Measurements from ENCODE around the gene IL10RB. TPM values are rescaled to one million over a fixed set of nuclear protein-coding genes. Genes with fewer than 3 reads are reported as not detected.
A peak's percentile ranks its signal among the peaks of the same experiment; 100 is the strongest.

IL10RB gene
- total and polyA plus RNA-seq, 10 of the 15 experiments (the other 5 are each of a cell fraction or from before 2014, with no cell fraction given), result 15.0 to 55.1 (median 34.9) TPM

- TF ChIP-seq, protein P1, sequence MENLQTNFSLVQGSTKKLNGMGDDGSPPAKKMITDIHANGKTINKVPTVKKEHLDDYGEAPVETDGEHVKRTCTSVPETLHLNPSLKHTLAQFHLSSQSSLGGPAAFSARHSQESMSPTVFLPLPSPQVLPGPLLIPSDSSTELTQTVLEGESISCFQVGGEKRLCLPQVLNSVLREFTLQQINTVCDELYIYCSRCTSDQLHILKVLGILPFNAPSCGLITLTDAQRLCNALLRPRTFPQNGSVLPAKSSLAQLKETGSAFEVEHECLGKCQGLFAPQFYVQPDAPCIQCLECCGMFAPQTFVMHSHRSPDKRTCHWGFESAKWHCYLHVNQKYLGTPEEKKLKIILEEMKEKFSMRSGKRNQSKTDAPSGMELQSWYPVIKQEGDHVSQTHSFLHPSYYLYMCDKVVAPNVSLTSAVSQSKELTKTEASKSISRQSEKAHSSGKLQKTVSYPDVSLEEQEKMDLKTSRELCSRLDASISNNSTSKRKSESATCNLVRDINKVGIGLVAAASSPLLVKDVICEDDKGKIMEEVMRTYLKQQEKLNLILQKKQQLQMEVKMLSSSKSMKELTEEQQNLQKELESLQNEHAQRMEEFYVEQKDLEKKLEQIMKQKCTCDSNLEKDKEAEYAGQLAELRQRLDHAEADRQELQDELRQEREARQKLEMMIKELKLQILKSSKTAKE (IDR thresholded peaks at IDR 0.05; ENCODE audit: low read depth, poor library complexity, severe bottlenecking), result no peak
- TF ChIP-seq HCFC1 (IDR thresholded peaks at IDR 0.05; ENCODE audit: low read length), result peak; percentile 43; the same call in 1 of the 2 replicates
- TF ChIP-seq CHD2 (IDR thresholded peaks at IDR 0.05; ENCODE audit: borderline replicate concordance, low read depth, low read length), result peak; percentile 43
- TF ChIP-seq, protein P2, sequence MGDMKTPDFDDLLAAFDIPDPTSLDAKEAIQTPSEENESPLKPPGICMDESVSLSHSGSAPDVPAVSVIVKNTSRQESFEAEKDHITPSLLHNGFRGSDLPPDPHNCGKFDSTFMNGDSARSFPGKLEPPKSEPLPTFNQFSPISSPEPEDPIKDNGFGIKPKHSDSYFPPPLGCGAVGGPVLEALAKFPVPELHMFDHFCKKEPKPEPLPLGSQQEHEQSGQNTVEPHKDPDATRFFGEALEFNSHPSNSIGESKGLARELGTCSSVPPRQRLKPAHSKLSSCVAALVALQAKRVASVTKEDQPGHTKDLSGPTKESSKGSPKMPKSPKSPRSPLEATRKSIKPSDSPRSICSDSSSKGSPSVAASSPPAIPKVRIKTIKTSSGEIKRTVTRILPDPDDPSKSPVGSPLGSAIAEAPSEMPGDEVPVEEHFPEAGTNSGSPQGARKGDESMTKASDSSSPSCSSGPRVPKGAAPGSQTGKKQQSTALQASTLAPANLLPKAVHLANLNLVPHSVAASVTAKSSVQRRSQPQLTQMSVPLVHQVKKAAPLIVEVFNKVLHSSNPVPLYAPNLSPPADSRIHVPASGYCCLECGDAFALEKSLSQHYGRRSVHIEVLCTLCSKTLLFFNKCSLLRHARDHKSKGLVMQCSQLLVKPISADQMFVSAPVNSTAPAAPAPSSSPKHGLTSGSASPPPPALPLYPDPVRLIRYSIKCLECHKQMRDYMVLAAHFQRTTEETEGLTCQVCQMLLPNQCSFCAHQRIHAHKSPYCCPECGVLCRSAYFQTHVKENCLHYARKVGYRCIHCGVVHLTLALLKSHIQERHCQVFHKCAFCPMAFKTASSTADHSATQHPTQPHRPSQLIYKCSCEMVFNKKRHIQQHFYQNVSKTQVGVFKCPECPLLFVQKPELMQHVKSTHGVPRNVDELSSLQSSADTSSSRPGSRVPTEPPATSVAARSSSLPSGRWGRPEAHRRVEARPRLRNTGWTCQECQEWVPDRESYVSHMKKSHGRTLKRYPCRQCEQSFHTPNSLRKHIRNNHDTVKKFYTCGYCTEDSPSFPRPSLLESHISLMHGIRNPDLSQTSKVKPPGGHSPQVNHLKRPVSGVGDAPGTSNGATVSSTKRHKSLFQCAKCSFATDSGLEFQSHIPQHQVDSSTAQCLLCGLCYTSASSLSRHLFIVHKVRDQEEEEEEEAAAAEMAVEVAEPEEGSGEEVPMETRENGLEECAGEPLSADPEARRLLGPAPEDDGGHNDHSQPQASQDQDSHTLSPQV (IDR thresholded peaks at IDR 0.05), result no peak
- TF ChIP-seq CBX5 (IDR thresholded peaks at IDR 0.05; ENCODE audit: low read depth), result no peak
- peak; percentile 83 for TF ChIP-seq EED (IDR thresholded peaks at IDR 0.05; ENCODE audit: low read depth)
- 0 out of 2 replicates have a peak, but pooled peaks have one; percentile 14 for TF ChIP-seq TBL1XR1 (IDR thresholded peaks at IDR 0.05; ENCODE audit: low read depth, low read length)
- TF ChIP-seq SMAD1 (IDR thresholded peaks at IDR 0.05; ENCODE audit: low read depth, partially characterized antibody), result no peak
- TF ChIP-seq KDM1A (IDR thresholded peaks at IDR 0.05; ENCODE audit: borderline replicate concordance), result no peak
- TF ChIP-seq HDAC2 (IDR thresholded peaks at IDR 0.05), result 0 out of 2 replicates have a peak, but pooled peaks have one; percentile 91
- TF ChIP-seq WRNIP1 (IDR thresholded peaks at IDR 0.05; ENCODE audit: borderline replicate concordance, low read depth, low read length), result no peak
- no peak for TF ChIP-seq NFYA (IDR thresholded peaks at IDR 0.05; ENCODE audit: borderline replicate concordance, low read depth, low read length)
- TF ChIP-seq BACH1 (IDR thresholded peaks at IDR 0.05; ENCODE audit: borderline replicate concordance), result peak; percentile 63; the same call in 1 of the 2 replicates
- 0 out of 3 replicates have a peak, but pooled peaks have one; percentile 15 for TF ChIP-seq POU2F2 (IDR thresholded peaks at IDR 0.05; ENCODE audit: borderline replicate concordance, low read depth, low read length)
- TF ChIP-seq ETV6 (conservative IDR thresholded peaks at IDR 0.05 in 1 of 2, IDR thresholded peaks at IDR 0.05 in 1 of 2; ENCODE audit: borderline replicate concordance in 1 of 2, low read depth in 1 of 2), result peak in 1 of 2 experiments; percentile 55; a peak in 1 of 4 replicates
- TF ChIP-seq RELB (IDR thresholded peaks at IDR 0.05; ENCODE audit: low read depth), result peak; percentile 81
- TF ChIP-seq POLR2A (IDR thresholded peaks at IDR 0.05; ENCODE audit: low read depth, low read length), result peak; percentile 93
- TF ChIP-seq POLR2AphosphoS2 (IDR thresholded peaks at IDR 0.05; ENCODE audit: low read depth, low read length), result no peak
- TF ChIP-seq RAD21 (IDR thresholded peaks at IDR 0.05; ENCODE audit: insufficient read depth, low read depth, low read length), result no peak
- TF ChIP-seq RCOR1 (conservative IDR thresholded peaks at IDR 0.05; ENCODE audit: low read depth, low read length), result 0 out of 2 replicates have a peak, but pooled peaks have one; percentile 34
- TF ChIP-seq TCF12 (IDR thresholded peaks at IDR 0.05; ENCODE audit: low read depth, low read length), result 0 out of 2 replicates have a peak, but pooled peaks have one; percentile 29
- peak; percentile 45; the same call in 1 of the 2 replicates for TF ChIP-seq ZNF217 (IDR thresholded peaks at IDR 0.05)
Observed at GRCh38 chr21:33324291-33325221, 58.4 kb downstream of the IL10RB start, which contains the start of gene IFNAR1 (continued).
